HG02973 (cell line): ENCODE data around the gene PXYLP1.

Source experiments
- ATAC-seq: cut with Tn5 transposase; IDR thresholded peaks from one replicate; pipeline ENCODE4 v1.9.1; 2021; ENCODE audit warnings: moderate library complexity; ENCODE audit not compliant: unreplicated experiment

Gene PXYLP1

DNA sequence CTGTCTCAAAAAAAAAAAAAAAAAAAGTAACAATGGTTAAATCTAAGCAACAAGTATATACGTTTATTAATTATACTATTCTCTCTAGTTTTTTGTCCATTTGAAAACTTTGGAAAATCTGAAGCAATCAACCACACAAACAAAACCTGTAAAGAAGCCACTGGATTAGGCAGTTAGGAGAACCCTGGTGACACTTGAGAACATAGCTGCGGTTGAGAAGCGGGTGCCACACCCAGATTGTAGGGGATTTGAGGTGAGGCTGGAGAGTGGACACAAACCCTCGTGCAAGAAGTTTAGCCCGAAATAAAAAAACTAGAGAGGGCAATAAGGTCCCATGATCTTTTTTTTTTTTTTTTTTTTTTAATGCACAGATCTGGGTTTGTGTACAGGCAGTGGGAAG is 110.8 kb downstream of the PXYLP1 start:
- no peak for ATAC-seq

DNA sequence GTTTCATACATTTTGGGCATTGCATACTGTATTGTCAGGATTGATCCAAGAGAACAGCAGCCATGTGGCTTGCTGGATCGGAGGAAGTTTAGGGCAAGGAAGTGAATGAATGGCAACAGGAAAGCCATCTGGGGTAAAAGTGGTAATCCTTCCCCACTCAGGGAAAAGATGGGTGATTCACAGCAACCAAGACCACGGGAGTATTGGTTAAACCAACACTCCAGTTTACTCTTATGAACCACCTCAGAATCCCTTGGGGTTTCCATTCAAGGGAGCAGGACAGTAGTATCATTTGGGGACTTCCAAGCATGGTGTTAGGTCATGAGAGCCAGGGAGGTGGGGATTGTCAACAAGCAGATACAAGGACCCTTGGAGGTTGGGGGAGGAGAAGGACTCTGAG is 111.5 kb downstream of the PXYLP1 start:
- no peak for ATAC-seq

DNA sequence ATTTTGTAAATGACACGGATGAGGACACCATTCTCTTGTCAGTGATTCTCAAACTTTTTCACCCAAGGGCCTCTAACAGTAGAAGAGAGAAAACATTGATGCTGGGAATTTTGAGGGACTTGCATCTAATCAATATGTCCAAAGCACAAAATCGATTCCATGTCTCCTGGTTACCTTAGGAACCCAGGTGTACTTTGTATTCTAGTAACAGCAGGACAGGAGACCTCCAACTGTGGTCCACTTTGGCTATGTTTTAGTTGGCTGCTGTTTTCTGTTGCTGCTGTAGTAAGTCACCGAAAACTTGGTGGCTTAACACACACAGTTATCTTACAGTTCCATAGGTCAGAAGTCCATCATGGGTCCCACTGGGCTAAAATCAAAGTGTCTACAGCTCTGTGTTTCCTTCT is 112.2 kb downstream of the PXYLP1 start:
- no peak for ATAC-seq
